ENCODE results near the gene CYP2U1. TPM values are rescaled to one million over a fixed set of nuclear protein-coding genes. Genes with fewer than 3 reads are reported as not detected.
"Not testable (repeated sequence)": the region's sequence is repeated elsewhere in the genome, so short reads cannot be mapped to it uniquely, and the experiment has no call there.

The CYP2U1 gene
- polyA plus RNA-seq, 5 donors = 4.7 to 5.7 (median 4.9) TPM

DNA sequence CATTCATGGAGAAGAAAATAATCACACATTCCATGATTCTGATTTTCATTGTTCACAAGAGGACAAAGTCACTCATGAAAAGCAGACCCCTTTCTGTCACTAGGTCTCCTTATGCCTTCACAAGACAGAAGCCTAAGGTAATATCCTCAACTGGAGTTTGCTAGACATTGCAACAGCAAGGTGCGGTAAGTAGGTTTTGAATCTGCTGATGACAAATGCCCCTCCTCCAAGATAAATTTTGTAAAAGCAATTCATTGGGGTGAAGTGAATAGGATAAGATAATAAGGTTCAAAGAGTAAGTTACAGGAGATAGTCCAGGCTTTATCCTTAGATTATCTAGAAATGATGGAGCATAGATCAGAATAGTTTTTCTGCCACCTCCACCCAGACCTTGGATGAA lies 16.1 kb upstream of the CYP2U1 start:
- DNase-seq = no peak

DNA sequence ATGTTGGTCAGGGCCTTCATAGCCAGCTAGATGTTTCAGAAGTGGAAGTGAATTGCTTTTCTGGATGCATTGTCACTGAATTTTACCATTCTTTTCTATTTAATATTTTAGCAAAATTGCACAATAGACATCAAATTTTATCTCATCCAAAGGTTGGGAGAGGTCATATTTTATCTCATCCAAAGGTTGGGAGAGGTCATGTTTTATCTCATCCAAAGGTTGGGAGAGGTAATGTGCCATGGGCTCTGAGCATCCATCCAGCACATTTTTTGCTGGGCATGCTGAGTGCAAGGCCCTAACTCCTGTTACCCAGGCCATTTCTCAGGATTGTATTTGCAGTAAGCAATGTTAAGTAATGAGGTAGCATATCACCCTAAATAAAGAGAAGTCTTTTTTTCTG lies 14.7 kb upstream of the CYP2U1 start:
- no peak for DNase-seq

DNA sequence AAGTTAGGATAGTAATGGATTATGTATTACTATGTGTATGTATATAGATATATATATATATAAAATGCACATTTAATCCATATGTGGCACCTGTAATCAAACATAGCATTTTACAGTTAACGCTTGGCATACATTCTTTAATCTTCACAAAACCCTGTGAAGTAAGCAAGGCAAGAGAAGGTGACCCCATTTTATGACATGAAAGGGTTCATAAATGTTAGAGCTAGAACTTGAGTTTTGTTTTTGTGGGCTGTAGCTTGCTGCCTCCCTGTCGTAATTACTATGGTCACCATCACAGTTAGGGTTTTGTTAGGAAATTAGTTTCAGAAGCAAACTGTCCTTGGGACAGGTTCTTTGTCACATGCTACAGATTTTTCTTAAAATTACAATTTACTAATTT lies 13.8 kb upstream of the CYP2U1 start:
- no peak for DNase-seq

DNA sequence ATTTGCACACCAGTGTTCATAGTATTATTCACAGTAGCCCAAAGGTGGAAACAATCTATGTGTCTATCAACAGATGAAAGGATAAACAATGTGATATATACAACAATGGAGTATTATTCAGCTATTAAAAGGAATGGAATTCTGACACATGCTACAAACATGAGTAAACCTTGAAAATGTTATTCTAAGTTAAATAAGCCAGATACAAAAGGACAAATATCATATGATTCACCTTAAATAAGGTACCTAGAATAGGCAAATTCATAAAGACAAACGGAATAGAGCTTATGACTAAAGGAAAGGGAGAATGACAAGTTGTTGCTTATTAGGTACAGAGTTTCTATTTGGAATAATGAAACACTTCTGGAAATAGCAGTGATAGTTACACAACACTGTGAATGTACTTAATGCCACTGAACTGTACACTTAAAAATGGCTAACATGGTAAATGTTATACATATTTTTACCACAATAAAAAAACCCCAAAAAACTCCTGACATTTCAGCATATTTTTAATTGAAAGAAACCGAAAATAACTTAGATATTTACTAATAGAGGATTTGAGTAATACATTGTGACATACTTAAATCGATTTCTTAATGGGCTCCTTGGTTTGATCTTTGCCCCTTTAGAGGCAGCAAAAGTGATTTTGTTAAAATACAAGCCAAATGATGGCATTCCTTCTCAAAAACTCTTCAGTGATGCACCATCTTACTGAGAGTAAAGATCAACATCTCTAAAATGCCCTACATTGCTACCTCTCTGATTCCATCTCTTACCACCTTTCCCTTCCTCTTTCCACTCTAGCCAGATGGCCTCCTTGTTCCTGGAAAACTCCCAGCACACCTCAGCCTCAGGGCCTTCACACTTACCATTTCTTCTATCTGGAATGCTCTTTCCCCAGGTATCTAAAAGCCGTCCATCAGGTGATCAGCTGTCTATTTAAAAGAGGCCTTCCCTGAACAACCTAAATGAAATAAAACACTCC lies 8.6 kb upstream of the CYP2U1 start:
- DNase-seq = no peak

DNA sequence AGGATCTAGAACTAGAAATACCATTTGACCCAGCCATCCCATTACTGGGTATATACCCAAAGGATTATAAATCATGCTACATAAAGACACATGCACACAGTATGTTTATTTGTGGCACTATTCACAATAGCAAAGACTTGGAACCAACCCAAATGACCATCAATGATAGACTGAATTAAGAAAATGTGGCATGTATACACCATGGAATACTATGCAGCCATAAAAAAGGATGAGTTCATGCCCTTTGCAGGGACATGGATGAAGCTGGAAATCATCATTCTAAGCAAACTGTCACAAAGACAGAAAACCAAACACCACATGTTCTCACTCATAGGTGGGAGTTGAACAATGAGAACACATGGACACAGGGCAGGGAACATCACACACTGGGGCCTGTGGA lies 5.6 kb upstream of the CYP2U1 start:
- DNase-seq = not testable (repeated sequence)

DNA sequence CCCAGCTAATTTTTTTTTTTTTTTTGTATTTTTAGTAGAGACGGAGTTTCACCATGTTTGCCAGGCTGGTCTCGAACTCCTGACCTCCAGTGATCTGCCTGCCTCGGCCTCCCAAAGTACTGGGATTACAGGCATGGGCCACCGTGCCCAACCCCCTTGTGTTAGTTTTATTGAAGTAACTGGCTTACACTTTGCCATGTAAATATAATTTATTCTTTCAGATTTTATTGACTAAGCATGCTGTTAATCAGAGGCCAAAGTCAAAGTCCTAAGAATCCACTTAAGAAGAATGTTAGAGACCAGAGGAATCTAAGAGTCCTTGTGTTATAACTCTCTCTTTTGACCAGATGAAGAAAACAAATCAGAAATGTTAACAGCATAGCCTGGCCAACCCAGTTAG lies 4.5 kb upstream of the CYP2U1 start:
- DNase-seq = not testable (repeated sequence)

DNA sequence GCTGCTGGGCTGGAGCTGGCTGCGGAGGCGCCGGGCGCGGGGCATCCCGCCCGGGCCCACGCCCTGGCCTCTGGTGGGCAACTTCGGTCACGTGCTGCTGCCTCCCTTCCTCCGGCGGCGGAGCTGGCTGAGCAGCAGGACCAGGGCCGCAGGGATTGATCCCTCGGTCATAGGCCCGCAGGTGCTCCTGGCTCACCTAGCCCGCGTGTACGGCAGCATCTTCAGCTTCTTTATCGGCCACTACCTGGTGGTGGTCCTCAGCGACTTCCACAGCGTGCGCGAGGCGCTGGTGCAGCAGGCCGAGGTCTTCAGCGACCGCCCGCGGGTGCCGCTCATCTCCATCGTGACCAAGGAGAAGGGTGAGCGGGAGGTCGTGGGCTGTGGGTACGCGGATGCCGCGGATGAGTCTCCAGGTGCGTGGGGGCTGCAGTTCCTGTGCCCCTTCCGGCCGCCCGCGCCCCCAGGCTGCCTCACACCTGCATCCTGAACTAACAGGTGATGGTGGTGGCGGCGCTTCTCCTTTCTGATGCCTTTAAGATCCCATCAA lies 499 bp downstream of the CYP2U1 start:
- peak in 1 of 2 donors; percentile 3 for DNase-seq

DNA sequence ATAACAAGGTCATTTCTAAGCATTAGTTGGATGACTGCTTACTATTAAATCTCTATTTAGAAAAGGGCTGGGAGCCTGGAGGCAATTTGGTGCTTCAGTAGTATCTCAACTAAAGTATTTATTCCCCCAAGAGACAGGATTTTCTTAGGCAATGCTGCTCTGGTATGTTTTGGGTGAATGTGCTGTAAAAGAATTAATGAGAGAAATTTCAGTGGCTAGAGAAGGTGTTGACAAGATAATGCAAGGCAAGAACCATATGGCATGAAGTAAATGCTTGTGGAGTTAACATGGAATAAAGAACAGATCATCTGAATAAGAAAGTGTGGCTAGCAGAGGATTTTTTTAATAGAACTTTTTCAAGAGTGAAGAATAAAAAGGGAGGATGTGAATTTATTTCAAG lies 3.9 kb downstream of the CYP2U1 start:
- DNase-seq = no peak

DNA sequence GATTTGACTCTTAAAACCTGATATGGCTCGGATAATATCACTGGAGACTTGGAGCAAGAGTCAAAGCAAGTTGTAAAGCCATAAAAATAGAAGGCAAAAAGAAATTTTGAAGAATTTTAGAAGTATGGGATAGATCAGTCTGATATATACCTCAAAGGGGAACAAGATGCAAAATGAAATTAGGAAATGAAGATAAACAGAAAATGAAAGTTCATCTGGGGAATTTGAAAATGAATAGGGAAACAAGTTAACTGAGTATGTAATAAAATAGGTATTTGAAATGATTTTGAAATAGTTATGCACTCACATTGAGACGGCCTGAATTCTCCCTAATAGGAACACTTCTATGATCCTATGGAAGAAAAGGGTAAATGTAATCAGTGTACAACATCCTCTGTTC lies 5.7 kb downstream of the CYP2U1 start:
- DNase-seq = no peak

DNA sequence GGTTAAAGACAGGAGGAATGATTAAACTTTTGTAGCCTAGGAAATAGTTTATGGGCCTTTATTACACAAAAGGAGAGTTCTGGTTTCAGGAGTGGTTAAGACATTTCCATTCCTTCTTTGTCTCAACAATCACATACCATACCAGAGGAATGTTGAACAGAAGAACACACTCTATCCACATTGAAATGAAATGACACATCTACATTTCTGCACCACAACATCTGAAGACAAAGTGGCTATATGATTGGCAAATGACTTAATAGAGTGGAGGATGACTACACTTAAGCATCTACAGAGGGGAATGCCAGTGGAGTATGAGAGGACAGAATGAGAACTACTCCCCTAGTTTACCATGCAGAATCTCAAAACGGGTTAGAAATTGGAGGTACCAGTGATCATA lies 8.0 kb downstream of the CYP2U1 start:
- no peak for DNase-seq

DNA sequence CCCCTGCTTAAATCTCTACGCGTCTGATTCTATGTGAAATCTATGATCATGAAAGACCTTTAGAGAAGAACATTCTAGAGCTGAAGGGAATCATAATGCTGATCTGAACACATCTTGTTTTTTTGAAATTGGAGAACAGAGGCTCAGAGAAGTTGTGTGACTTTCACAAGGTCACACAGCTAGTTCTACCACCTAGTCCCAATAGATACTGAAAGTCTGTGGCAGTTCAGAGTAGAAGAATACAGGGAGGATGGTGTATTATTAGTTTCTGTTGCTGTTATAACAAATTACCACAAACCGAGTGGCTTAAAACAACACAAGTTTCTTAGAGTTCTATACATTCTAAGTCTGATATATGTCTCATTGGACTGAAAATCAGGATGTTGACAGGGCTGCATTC lies 14.5 kb downstream of the CYP2U1 start:
- no peak for DNase-seq

DNA sequence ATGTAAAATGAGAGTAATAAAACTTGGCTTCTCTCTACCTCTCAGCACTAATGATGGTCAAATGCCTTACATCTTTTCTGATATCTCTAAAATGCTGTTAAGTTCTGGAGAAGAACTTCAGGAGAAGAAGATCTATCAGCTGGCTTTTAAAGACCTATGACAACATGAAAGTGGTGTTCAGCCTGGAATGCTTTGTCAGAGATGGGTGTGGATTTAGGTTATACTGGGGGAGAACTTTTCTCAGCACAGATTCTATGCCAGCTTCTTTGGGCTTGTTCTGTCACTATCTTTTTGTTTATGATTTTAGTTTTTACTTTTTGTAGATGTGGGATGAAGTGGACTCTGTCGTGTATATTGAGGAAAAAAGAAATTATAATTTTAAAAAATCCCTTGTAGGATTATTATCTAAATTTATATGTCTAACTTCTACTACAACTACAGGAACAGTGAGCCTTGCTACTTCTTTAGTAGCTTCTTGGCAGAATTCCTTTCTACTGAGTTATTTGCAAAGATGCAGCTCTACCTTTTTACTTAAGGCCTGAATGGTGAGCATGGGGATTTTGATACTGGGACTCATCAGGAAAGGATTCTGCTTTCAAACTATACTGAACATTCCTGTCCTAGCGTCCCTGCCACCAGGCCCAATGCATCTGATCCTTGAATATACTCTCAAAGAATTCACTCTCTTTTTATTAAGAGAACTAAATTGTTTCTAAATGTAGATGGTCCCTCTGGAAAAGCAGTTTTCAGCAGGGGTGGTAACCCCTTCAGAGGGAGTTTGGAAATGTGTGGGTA lies 19.6 kb downstream of the CYP2U1 start:
- no peak for DNase-seq

DNA sequence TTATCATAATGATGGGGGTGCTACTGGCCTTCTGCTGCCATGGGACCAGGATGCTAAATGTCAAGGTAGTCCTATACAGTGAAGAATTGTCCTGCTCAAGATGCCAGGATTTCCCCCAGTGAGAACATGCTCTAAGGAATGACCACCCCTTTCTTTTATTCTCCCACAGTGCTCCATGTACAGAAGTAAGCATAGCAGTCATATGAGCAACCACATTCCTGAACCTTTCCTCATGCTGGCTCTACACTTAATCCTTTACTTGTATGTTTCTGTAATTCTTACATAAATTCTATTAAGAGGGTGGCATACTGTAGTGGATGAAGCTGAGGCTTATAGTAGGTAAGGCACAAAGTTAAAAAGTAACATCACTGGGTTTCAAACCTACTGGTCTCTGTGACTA lies 20.2 kb downstream of the CYP2U1 start:
- DNase-seq = no peak

DNA sequence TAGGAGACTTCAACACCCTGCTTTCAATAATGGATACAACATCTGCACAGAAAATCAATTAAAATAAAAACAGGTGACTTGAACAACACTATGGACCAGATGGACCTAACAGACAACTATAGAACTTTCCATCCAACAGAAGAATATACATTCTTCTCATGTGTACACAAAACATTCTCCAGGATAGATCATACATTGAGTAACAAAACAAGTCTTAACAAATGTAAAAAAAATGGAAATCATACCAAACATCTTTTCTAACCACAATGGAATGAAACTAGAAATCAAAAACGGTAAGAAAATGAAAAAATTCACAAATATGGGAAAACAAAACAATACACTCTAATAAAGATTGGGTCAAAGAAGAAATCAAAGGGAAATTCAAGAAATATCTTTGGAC lies 24.7 kb downstream of the CYP2U1 start:
- DNase-seq = no peak

DNA sequence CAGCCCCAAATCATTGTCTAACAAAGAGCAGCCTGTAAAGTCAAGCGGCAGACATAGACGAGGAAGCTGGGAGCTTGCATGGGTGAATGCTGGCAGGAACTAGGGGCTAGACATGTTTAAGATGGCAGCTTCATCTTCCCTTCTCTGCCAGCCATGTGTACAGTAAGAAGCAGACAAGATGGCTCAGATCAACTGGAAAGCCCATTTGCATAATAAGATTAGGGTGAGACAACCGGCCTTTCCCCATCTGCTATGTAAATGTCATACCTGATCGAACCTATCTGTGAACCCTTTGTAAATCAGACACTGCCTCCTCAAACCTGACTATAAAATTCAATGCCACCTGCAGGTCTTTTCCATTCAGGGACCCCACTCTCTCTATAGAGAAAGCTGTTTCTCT lies 35.6 kb downstream of the CYP2U1 start:
- DNase-seq = no peak

DNA sequence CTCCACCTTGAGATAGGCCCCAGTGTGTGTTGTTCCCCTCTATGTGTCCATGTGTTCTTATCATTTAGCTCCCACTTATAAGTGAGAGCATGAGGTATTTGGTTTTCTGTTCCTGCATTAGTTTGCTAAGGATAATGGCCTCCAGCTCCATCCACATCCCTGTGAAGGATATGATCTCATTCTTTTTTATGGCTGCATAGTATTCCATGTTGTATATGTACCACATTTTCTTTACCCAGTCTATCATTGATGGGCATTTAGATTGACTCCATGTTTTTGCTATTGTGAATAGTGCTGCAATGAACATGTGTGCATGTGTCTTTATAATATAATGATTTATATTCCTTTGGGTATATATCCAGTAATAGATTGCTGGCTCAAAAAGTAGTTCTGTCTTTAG lies 36.2 kb downstream of the CYP2U1 start:
- not testable (repeated sequence) for DNase-seq

DNA sequence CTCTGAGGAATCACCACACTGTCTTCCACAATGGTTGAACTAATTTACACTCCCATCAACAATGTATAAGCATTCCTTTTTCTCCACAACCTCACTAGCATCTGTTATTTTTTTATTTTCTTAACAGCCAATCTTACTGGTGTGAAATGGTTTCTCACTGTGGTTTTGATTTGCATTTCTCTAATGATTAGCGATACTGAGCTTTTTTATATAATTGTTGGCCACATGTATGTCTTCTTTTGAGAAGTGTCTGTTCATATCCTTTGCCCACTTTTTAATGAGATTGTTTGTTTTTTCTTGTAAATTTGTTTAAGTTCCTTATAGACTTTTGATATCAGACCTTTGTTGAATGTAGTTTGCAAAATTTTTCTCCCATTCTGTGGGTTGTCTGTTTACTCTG lies 36.6 kb downstream of the CYP2U1 start:
- not testable (repeated sequence) for DNase-seq

DNA sequence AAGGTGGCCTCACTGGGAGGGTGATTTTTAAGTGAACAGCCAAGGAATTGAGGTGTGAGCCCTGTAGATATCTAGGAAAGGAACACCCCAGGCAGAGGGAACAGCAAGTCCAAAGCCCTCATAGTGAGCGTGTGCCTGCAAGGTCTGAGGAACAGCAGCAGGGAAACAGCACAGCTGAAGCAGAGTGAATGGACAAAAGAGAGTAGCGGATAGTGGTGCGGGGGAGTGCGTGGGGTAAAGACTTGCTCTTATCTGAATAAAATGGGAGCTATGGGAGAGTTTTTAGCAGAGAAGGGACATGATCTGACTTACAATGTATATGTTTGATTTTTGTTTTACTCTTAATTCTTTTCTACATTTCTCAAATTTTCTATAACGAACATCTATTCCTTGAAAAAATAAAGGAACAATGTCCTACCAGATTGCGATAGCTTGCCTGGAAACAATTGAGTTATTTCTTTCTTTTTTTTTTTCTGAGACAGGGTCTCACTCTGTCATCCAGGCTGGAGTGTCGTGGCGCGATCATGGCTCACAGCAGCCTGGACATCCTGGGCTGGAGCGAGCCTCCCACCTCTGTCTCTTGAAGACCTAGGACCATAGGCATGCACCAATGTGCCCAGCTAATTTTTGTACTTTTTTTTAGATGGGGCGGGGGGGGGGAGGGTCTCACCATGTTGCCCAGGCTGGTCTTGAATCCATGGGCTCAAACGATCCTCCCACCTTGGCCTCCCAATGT lies 38.9 kb downstream of the CYP2U1 start:
- DNase-seq = no peak

DNA sequence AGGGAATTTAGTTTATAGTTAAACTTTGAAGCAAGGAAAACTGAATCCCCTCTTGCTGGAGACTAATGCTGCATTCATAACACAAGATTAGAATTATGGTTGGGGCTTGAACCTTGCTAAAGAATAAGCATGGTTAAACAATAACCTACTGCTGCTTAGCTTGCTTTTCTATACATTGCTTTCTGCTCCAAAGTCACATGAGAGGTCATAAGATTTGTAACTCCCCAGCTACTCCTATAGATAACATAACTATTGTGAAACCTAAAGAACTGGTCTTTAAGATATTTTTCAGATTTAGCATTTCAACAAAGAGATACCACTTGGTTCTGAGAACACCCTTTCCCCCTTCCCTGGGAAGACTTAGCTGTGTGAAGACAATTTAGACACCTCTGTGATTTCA lies 41.3 kb downstream of the CYP2U1 start:
- DNase-seq = no peak

DNA sequence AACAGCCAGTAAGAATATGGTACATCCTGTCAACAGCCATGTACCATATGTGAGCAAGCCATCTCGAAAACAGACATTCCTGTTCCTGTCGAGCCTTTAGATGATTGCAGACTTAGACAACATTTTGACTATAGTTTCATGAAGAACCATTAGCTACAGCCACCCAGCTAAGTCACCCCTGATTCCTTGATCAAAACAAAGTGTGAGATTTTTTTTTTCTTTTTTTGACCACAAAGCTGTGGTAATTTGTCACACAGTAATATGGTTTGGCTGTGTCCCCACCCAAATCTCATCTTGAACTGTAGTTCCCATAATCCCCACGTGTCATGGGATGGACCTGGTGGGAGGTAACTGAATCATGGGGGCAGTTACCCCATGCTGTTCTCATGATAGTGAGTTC lies 43.2 kb downstream of the CYP2U1 start:
- no peak for DNase-seq

DNA sequence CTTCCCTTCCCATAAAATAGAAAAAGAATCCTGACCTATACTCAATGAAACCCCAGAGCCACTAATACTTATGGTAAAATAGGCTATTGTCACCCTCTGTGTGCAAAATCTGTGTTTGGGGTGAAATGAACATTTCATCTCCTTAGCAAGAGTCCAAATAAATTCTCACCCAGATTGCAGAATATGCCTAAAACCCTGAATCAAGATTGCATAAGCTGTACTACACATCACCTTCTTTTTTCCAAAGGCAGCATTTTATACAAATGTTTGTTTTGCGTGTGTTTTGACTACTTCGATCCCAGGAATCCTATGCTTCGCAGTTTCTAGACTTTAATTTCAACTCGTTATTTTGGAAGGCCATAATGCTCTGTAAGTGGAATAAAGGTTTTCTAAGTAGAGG lies 46.1 kb downstream of the CYP2U1 start:
- no peak for DNase-seq

Measured in right lung (tissue), 5 donors.